HG03342 (cell line): ENCODE results near the gene IDH3B.
"Not testable (repeated sequence)": the region's sequence is repeated elsewhere in the genome, so short reads cannot be mapped to it uniquely, and the experiment has no call there.

Source experiments
- ATAC-seq: cut with Tn5 transposase; IDR thresholded peaks from one replicate; pipeline ENCODE4 v1.9.1; 2021; ENCODE audit warnings: mild to moderate bottlenecking, moderate library complexity; ENCODE audit not compliant: unreplicated experiment

The IDH3B gene

DNA sequence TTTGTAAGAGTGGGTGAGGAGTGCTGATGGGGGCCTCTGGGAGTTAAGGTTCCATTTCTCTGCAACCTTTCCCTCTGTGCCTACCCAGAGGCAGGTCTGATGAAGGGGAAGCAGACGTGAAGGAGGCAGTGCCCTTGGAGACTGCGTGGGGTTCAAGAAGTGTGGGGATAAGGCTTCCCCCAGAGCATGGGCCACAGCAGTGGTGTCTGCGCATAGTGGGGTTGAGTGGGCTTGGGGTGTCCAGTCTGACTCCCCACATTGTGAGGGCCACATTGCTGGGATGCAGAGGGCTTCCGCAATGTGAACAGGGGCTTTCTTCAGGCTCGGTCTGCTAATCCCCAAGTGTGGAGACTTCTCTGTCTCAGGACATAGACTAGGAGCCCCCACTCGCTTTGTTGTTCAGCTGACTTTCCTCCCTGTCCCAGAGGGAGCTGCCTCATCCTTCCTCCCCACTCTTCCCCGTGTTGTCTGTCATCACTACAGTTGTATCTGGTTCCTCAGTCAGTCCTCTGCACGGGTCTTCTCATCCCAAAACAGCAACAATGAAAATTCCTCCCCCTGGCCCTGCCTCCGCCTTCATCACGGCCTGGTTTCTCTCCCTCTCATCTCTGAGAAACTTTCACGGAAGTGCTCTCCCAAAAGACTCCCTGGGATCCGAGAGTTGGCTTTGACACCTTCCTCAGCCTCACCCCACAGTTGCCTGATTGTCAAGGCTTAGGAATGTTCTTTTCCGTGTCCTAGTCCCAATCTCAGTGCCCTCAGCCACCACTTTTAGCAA, 31.4 kb upstream of the IDH3B start:
- ATAC-seq = no peak

DNA sequence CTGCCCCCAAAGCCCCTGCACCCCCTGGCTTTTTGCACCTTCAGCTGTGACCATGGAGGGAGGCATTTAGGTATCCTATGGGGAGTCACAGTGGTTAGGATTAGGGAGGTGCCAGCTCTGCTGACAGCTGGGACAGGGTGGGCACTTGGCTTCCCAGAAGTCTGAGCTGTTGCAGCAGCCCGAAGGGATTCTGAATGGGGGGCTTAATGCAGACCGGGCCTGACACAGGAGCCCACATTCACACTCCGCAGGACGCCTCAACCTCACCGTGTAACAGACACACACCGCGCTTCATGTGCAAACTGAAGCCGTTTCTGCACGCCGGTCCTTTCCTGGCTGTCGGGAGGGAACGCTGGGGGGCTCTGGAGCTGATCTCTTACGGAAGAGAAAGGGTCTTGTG, 30.5 kb upstream of the IDH3B start:
- no peak for ATAC-seq

GRCh38 chr20:2694008-2694471, 30.0 kb upstream of the IDH3B start:
- ATAC-seq = no peak

GRCh38 chr20:2693286-2694007, 29.4 kb upstream of the IDH3B start:
- ATAC-seq = no peak

DNA sequence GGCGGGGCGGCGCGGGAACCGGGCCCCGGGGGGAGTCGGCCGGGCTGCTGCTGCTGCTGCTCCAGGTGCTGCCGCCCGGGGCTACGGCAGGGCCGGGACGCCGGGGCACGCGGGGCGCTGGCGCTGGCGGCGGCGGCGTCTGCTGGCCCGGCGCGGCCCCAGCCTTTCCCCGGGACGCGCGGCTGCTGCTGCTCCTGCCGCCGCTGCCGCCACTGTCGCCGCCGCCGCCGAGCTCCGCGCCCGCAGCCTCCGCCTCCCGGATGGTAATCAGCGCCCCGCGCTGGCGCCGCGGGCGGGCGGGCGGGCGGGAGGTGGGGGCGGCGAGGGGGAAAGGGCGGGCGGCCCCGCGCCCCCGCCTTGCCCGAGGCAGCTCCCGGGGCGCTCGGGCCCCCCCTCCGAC, 28.9 kb upstream of the IDH3B start:
- no peak for ATAC-seq

- ATAC-seq = no peak
Measured at GRCh38 chr20:2692036-2692885, 28.2 kb upstream of the IDH3B start, which contains the start of gene EBF4. TSS of gene EBF4 (plus strand) at chr20:2692780. CDS start at chr20:2693646, 866 bp downstream.

DNA sequence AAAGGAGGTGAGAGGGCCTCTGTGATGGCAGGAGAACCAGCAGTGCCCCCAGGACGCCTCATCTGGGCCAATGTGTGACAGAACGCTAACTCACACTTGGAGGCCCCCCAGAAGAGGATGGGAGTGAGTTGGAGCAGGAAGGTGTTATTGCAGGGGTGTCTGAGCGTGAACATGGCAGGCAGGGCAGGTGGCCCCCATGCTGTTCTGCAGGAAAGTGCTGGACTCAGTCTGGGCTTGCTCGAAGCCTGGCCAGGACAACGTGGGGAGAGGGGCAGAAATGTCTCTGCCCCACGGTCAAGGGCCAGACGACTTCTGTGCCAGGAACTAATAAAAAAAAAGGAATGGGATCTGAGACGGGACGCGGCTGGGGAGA, 27.6 kb upstream of the IDH3B start:
- no peak for ATAC-seq

DNA sequence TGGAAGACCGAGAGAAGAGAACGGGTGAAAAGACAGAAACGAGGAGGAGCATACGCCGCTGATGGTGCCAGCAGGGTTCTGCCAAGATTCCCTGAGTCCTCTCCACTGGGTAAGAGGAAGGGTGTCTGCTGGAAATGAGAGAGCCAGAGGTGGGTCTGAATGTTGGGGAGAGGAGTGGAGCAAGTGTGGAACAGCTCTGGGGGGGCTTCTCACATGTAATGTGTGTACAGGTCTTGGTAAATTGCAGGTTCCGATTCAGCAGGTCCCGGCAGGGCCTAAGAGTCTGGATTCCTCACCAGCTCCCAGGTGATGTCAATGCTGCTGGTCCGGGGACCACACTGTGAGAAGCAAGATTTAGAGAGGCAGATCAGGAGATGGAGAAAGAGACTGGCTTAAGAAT, 27.1 kb upstream of the IDH3B start:
- ATAC-seq = no peak

GRCh38 chr20:2690718-2691117, 26.7 kb upstream of the IDH3B start:
- ATAC-seq = no peak

DNA sequence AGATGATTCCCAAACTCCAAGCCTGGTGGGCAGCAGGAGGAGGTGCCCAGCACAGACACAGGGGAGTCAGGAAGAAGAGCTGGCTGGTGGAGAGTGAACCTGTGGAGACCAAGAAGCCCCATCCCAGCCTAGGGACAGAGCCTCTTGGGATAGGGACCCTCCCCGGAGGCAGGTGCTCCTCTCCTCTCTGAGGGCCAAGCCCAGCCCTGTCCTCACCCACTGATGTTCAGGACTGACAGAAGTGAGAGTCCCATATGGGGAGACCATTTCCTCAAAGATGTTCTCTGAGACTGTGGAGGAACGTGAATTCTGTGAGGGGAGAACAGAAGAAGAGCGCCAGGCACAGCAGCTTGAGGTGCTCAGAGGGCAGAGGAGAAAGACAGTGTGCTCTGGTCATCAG, 26.2 kb upstream of the IDH3B start:
- no peak for ATAC-seq

DNA sequence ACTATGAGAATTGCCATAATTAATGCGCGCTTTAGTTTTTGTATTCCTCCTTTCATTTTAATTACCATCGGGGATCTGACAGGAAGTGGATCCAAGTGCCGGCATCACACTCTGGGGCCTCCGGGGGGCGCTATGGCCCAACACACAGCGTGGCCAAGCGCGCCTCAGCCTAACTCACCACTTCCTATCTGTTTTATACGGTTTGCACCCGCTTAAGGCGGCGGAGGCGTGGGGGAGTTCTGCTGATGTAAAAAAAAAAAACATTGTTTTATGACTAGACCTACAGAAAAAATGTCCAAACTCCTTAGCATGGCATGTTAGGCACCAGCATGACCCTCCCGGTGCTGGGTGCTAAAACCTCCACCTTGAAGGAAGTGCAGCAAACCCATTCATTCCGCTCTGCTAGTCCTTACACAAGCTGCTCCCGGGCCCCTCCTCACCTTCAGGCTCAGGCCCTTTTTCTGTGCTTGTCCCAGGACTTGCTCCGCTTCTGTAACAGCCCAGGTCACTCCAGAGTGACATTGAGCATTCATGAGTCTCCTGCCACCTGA, 24.1 kb upstream of the IDH3B start:
- ATAC-seq = no peak

DNA sequence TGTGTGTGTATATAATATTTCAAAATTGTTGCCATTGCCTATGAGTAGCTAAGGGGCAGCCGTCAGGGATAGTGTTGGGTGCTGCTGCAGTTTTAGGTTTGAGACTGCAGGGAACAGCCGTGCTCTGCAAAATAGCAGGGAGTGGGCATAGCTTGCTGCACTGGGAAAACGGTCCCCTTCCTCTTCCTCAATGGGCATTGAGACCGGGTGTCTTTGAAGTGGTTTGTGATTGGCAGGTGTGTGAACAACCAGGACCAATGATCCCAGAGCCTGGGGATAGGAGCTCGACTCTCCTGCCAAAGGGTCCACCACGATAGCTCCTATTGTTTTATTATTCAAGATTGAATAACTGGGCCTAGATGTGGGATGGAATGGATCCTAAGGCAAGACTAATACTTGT, 23.5 kb upstream of the IDH3B start:
- ATAC-seq = no peak

GRCh38 chr20:2684817-2685216, 20.8 kb upstream of the IDH3B start:
- not testable (repeated sequence) for ATAC-seq

DNA sequence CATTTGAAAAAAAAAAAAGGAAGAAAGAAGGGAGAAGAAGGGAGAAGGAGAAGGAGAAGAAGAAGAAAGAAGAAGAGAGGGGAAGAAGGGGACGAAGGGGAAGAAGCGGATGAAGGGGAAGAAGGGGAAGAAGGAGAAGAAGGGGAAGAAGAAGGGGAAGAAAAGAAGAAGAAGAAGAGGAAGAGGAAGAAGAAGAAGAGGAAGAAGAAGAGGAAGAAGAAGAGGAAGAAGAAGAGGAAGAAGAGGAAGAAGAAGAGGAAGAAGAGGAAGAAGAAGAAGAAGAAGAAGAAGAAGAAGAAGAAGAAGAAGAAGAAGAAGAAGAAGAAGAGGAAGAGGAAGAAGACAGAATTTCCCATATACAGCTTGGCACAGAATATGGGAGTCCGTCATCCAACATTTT, 18.0 kb upstream of the IDH3B start:
- not testable (repeated sequence) for ATAC-seq

- no peak for ATAC-seq
Measured at GRCh38 chr20:2680046-2680445, 16.0 kb upstream of the IDH3B start.

DNA sequence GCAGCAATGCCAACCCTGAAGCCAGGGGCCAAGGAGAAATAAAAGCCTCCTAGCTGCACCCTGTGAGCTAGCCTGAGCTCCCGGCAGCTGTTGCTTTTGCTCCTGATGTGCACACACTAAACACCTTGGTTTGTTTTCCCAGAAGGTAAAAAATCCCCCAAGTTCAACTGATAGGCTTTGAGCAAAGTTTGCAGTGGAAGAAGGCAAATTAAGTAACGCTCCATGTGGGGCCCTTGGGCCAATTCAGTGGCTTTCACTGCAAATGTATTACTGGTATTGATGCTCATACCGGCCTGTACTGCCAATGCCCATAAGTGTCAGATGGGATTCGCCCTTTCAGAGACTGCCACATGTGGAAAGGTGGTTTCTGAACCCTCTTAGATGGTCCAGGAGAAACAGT, 9.4 kb upstream of the IDH3B start:
- ATAC-seq = no peak

GRCh38 chr20:2672446-2672845, 8.4 kb upstream of the IDH3B start:
- ATAC-seq = no peak

DNA sequence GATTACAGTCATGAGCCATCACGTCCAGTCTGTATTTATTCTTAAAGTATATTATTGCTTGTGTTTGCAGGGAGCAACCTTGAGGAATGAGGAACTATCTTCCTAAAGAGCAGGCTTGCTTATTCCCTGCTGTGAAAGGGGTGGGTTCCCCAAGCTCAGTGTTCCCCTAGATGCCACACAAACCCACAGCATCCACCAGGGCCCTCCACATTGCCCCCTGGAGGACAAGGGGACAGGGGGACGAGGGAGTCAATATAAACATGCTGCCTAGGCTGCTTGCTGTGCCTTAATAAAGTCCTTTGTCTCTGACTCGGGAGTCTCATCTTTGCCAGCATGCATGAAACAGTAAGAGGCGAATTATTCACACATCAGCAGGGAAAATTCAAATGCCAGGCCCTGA, 8.0 kb upstream of the IDH3B start:
- no peak for ATAC-seq

DNA sequence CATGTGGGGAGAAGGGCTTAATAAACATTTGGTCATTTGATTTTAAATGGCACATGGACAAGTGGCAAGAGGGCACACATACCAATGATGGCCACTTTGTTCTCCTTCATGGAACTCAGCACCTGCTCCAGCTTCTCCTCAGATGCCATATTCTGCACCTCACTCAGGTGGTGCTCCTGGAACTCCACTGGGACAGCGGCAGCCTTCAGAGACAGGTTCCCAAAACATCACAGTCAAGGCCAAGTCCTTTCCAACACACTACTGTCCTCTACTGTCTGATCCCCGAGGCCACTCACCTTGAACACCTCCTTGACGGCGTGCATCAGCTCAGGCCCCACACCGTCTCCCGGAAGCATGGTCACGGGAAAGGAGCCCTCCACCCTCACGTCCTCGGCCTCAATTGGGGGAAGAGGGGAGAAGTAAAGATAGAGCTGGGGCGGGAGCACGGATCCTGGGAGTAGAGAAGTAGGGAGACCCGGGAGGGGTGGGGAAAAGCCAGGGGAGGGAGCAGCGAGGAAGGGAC, 591 bp downstream of the IDH3B start:
- no peak for ATAC-seq

GRCh38 chr20:2659547-2659946, 4.5 kb downstream of the IDH3B start:
- ATAC-seq = no peak
